AG08396 (cell line): ENCODE data around the gene WIPF2.
"Not testable (repeated sequence)": the region's sequence is repeated elsewhere in the genome, so short reads cannot be mapped to it uniquely, and the experiment has no call there.

Experiments
- DNase-seq: peaks from one replicate; pipeline ENCODE4 v3.0.0; 2012; ENCODE audit warnings: low spot score, mixed read lengths

WIPF2 gene

GRCh38 chr17:40298726-40299125 lies 79.6 kb downstream of the WIPF2 start:
- DNase-seq = no peak

- DNase-seq = not testable (repeated sequence)
Measured at GRCh38 chr17:40299159-40299757, 80.2 kb downstream of the WIPF2 start.

- no peak for DNase-seq
Measured at GRCh38 chr17:40301315-40301714, 82.2 kb downstream of the WIPF2 start.

GRCh38 chr17:40303009-40303657 lies 84.0 kb downstream of the WIPF2 start:
- peak; percentile 51 for DNase-seq

- no peak for DNase-seq
Measured at GRCh38 chr17:40303708-40304551, 84.8 kb downstream of the WIPF2 start.

- peak; percentile 73 for DNase-seq
Measured at GRCh38 chr17:40304552-40304863, 85.4 kb downstream of the WIPF2 start.

- DNase-seq = not testable (repeated sequence)
Measured at GRCh38 chr17:40304866-40305265, 85.8 kb downstream of the WIPF2 start.

GRCh38 chr17:40306395-40306794 lies 87.3 kb downstream of the WIPF2 start:
- DNase-seq = no peak

GRCh38 chr17:40307001-40307730 lies 88.1 kb downstream of the WIPF2 start:
- DNase-seq = no peak

- DNase-seq = no peak
Measured at GRCh38 chr17:40307740-40308239, 88.7 kb downstream of the WIPF2 start.

- no peak for DNase-seq
Measured at GRCh38 chr17:40309031-40309948, 90.2 kb downstream of the WIPF2 start, which contains the start of gene RARA. RARA (plus strand) TSS chr17:40309180; CDS start chr17:40331219, 22,039 bp downstream.

GRCh38 chr17:40309949-40310510 lies 90.9 kb downstream of the WIPF2 start:
- no peak for DNase-seq

GRCh38 chr17:40310882-40311391 lies 91.8 kb downstream of the WIPF2 start:
- DNase-seq = peak; percentile 1

GRCh38 chr17:40311575-40311974 lies 92.5 kb downstream of the WIPF2 start:
- peak; percentile 28 for DNase-seq

GRCh38 chr17:40312131-40312731 lies 93.1 kb downstream of the WIPF2 start:
- DNase-seq = peak; percentile 6

- DNase-seq = peak; percentile 16
Measured at GRCh38 chr17:40312893-40313667, 94.0 kb downstream of the WIPF2 start.

GRCh38 chr17:40313668-40314583 lies 94.8 kb downstream of the WIPF2 start:
- peak; percentile 3 for DNase-seq

- peak; percentile 82 for DNase-seq
Measured at GRCh38 chr17:40314584-40314956, 95.5 kb downstream of the WIPF2 start.
